HG03457 (cell line): ENCODE measurements around the gene CADPS.

Source experiments
- ATAC-seq: cut with Tn5 transposase; IDR thresholded peaks from one replicate; pipeline ENCODE4 v1.9.1; 2021; ENCODE audit warnings: moderate number of reproducible peaks; ENCODE audit not compliant: unreplicated experiment

CADPS gene

DNA sequence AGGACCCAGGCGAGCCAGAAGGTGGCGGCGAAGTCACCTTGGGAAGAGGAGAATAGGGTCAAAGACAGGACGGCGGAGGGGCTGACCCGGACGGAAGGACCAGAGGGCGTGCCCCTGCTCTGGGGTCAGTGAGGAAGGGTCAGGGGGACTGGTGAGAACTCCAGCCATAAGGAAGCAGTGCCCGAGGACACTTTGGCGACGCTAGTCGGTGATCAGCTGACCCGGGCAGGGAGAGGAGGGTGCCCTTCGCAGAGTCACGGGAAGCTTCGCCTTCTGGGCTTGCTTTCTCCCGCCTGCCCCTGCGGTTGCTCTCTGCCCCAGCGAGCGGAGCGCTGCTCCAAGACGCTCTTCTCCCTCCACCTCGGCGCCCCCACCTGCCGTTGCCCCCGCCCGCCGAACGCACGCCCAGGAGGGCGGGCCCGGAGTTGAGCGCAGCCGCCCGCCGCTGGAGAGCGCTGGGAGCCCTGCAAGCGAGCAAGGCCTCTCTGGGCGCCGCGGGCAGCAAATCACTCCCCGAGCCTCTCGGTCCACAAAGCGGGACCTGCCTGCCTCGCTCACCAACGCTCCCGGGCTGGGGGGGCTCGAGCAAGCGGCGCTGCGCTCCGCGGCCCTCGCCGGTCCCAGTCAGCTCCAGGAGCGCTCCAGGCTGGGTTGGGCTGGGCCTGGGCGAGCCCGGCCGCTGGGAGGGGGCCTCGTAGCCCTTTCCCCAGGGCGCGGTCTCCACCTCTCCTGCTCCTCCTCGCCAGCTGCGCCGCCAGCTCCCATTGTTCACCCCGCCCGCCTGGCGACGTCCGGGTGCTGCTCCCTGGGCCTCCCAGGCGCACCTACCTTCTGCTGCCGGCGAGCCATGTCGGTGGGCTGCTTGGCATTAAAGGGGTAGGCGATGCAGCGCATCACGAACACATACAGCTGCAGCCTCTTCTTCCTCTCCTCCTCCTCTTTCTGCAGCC is 1.2 kb downstream of the CADPS start:
- ATAC-seq = no peak

DNA sequence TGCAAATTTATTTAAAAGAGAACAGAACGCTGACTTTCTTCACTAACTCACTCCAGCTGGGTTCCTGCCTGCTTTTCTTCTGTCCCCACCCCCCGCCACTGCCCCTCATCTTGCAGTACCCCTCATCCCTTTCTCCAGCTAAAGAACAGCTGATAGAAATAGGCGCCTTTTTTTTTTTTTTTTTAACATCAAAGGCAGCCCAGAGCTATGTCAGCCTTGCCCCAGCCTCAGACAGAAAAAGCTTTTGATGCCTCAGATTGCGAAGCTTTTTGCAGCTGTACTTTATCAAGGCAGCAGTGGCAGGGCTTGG is 1.8 kb downstream of the CADPS start:
- no peak for ATAC-seq

DNA sequence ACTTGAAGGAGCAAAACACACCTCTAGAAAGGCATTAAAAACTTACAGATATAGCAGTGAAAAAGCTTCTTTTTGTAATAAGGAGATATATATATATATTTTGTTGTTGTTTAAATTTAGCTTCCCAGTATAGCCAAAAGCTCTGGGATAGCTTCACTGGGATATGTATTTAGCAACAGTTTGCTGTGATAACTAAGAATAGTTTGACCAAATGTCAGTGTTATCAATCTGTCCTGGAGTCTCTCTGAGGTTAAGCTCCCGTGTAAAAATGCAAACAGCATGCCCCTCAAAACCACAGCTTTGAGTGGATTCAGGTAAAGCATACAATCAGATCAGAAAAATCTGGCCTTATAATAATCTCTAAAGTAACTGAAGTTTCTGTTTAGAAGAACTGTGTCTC is 2.9 kb downstream of the CADPS start:
- no peak for ATAC-seq

DNA sequence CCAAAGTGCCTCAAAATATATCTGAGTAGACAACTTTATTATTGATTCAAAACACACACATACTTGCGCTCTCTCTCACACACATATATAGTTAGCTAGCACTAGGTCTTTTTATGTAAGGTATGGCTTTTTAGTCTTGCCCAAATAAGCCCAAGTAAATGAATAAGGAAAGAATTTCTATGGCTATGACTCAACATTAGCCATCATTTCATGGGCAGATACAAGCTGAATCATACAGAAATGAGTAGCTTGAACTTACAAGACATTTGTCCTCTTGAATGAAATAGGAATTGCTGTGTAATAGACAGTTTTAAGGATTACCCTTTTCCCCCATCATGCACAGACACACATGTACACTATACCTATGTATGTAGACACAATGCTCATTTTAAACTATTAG is 4.9 kb downstream of the CADPS start:
- ATAC-seq = no peak

DNA sequence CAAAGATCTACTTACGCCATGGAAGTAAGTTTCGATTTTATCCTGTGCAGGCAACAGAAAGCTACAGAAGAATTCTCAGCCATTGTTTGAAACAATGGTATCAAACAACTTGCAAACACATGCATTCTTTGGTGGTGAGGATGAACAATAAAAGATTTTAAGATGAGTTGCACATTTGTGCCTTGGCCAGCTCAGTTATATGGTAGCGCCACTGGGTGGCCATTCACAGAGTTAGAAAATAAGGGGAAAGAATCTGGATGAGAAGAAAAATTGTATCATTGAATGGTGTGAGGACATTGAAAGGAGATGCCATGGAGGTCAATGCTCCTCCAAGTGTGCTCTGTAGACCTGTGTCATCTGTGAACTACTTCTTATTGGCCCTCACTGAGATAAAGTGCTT is 11.6 kb downstream of the CADPS start:
- no peak for ATAC-seq

DNA sequence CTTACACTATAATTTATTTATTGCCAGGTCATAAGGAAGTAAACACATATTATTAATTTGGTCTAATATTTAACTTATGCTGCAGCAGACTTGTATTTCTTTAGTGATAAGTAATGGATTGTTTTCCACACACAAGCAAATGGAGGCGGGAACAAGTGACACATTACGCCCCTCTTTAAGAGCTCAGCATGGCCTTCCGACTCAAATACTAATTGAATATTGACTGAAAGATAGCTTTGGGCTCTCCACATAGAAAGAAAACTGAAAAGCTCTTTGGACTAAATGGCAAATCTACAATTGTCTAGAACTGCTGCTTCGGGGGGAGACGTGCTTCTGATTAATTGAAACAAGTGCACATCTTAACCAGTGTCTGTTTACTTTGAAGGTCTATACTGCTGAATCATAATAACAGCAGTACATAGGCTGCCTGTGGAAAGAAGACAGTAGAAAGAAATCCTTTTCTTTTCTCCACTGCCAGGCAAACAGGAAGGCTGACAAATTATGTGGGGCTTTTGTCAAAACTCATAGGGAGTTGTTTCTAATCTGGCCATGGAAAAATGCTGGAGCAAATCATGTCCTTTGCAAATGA is 15.9 kb downstream of the CADPS start:
- ATAC-seq = no peak

DNA sequence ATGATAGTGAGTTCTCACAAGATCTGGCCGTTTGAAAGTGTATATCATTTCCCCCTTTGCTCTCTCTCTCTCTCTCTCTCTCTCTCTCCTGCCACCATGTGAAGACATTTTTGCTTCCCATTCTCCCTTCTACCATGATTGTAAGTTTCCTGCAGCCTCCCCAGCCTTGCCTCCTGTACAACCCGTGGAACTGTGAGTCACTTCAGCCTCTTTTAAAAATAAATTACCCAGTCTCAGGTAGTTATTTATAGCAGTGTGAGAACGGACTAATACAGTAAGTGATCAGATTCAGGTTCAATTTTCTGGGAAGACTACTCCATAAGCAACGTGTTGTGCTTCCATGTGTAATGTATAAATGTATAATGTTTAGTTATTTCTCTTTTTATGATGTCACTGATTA is 29.2 kb downstream of the CADPS start:
- ATAC-seq = no peak

DNA sequence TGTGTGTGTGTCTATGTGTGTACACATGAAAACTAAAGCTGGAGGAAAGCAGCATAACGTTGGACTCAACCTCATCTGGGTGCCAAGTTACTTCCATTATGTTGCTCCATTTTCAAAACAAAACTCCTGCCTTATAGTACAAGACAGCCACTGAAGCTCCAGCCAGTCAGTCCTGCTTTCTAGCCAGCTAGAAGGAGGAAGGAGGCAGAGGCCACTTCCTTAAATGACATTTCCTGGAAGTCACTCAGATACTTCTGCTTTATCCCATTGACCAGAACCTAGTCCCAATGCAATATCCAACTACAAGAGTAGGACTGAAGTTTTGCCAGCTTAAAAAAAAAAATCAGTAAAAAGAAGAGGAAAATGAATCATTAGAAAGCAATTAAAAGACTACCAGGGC is 31.7 kb downstream of the CADPS start:
- ATAC-seq = no peak

DNA sequence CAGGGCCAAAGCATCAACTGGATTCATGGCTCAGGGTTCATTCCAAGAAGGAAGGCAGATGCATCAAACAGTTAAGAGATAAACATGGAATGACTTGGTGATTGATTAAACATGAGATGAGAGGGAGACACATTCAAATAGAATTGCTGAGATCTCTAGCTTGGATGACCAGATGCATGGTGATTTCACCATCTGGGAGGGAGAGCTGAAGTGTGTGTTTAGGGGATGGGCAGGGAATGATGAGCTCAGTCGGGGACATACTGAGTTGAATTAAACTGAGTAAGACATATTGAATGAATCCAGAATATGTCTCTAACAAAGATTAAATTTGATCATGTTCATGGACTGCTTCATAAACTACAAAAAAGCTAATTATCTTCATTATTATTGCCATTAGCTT is 35.5 kb downstream of the CADPS start:
- no peak for ATAC-seq

DNA sequence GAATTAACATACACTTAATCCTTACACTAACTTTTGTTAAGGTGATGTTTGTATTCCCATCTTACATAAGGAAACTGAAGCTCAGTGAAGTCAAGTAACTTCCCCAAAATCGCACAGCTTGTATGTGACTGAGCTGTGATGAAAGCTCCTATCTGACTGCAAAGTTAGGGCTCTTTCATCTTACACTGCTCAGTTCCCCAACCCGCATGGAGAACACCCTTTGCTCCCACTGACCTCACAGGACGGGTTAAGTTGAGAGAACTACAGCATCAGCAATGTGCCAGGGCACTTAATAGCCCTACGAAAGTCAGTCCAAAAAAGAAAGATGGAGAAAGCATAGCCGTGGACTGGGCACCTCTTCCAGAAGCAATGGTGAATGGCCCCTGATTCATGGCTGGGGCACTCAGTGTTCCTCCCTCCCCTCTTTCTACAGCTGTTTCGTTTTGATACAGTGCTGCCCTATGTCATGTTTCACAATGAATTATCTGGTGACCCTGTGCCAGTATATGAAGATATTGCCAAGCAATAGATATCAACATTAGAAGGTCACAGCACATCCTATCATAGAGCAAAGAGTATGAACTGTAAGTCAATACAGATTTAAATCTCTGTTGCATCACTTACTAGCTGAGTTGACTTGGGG is 38.0 kb downstream of the CADPS start:
- ATAC-seq = no peak

DNA sequence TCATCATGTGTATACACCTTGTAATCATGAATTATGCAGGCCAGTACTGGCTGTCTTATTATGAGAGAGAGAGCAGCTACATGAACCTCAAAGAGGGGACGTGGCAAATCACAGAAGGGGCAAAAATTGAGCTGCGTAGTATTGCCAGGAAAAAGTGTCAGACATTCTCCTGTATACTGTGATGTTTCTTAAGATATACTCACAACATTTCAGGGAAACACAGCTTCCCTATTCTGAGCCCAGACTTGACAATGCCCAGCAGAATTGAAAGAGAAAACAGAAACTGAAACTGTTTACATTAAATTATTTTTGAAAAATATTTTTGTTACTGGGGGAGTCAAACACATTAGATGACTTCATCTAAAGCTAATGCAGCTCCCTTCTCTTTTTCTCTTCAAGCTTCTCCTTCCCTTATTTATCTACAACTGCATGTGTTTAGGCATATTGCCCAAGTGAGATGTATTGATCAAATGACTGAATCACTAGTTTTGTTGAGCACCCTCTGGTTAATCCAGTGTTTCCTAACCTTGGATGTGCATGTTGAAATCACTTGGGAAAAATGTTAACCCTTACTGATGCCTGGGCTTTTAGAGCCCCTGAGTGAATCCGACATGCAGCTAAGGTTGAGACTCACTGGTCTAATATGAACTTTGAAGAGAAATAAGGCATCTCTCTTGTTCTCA is 39.5 kb downstream of the CADPS start:
- peak; percentile 62 for ATAC-seq

DNA sequence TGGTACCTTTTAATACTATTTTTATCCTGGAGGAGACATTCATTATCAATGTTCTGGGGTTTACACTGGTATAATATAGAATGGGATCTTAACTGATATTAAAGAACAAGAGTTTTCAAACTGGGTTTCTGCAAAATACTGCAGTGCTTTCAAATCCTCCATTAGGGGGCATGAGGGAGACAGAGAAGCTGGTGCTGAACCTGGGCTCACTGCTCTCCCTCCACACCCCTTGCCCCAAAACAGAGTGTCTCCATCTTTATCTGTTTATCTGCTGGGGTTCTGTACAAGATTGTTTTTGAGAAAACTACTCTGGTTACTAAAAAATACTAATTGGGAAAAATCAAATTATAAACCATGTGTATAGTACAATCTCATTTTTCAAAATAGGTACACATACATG is 41.7 kb downstream of the CADPS start:
- no peak for ATAC-seq

DNA sequence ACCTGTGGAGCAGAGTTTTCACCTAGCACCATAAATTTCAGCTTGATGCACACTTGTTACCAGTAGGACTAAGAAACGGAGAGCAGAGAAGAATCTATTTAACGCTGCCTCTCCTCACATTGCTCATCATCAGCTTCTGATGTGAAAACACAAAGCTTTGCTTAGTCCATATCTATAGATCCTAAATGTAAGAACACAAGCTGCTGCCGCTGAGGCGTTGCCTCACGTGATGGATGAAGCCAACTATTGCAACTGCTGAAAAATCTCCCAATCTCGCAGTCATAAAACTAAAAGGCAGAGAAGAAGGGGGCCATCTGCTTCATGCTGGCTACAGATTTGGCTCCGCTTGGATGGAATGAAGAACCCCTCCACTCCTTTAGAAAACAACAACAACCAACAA is 42.7 kb downstream of the CADPS start:
- no peak for ATAC-seq

DNA sequence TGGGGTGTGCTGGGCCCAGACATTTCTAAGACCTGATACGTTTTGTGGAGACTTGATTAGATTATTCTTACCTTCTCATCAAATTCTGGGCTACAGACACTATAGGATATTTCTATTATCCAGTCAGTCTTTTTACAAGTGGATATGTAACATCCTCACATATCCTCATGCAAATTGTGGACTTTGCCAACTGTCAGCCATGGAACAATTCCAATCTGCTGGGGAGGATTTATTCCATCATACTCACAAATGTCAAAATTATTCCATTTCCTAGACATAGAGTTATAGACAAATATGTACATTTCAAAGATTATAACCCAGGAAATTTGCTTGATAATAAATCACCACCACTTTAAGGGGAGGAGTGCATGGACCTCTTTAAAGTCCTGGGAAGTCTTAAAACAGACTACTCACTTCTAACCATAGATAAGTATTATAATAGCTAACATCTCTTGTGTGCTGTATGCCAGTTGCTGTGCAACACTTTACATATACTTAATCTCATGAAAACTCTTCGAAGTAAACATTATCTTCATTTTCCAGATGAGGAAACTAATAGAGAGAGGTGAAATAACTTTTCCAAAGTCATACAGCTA is 44.4 kb downstream of the CADPS start:
- ATAC-seq = no peak

DNA sequence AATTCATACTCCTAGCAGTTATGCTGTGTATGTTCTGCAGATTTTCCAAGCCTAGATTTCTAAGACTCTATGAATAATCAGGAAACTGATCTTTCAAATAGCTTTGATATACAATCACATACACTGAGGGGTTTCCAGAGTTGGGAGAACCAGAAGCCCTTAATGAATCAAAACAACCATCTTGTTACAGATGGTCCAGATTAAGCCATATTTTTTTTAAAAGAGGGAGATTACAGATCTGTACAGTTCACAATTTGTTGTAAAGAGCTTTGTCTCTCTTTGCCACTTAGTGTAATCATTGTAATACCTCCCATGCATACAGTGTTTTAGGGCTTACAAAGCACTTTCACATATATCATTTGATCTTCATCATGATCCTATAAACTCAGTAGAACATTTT is 47.7 kb downstream of the CADPS start:
- no peak for ATAC-seq

DNA sequence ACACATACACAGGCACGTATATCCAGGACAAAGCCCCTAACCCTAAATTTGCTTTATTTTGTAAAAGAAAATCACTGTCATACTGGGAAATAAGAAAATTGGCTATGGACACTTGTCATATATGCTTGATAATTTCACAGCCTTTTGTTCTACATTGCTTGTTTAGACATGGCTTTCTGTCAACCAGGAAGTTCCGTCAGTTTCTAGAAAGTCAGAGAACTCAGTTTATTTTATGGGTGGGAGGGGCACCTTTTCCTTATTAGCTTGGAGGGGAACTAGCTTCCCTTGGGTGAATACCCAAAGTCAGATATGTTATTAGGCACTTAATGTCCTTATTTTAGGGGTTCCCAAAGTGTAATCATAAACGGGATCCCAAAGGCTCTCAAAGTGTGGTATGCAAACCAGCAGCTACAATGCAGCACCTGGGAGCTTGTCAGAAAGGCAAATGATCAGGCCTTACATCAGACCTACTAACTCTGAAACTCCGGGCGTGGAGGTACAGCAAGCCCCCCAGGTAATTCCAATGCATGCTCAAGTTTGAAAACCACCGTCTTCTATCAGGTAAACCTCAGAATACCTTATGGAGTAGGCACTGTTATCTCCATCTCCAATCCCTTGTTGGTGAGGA is 50.1 kb downstream of the CADPS start:
- no peak for ATAC-seq

DNA sequence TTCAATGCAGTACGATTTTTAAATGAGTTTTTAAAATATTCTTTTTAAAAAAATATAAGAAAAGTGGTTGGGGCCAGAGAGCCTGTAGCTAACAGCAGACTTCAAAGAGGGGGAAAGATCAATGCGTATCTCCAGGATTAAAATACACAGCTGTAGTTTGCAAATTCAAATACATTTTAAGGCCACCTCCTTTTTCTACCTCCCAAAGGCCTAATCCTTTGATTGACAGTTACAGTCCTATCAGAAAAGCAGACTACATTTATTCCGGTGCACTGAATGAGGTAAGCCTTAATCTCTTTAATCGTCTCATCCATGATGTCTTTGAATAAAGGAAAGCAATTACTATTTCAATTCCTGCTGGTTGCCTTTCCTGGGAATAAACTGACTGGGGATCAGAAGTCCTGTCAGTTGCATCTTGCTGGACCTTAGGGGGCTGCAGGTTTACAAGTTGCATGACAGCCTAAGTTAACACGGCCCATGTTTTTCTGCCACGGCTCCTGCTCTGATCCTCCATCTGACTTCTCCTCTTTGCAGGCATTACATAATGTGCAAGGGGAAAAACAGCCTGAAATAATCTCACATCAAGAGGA is 51.7 kb downstream of the CADPS start:
- ATAC-seq = no peak

DNA sequence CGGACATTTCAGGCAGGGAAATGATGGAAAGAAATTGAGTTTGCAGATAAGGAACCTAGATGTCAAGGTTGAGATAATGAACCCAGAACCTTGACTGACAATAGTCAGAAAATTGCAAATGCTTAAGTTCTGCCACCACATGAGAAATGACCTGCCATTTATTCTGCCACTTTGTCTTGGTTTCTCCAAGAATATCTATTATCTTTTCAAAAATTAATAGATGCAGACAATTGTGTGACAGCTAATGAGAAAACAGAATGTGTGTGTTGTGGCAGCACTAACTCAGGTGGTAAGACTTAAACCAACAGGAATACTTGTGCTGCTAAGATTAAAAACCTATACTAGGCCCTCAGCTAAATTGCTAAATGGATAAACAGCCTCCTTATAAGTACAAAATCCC is 52.3 kb downstream of the CADPS start:
- no peak for ATAC-seq

DNA sequence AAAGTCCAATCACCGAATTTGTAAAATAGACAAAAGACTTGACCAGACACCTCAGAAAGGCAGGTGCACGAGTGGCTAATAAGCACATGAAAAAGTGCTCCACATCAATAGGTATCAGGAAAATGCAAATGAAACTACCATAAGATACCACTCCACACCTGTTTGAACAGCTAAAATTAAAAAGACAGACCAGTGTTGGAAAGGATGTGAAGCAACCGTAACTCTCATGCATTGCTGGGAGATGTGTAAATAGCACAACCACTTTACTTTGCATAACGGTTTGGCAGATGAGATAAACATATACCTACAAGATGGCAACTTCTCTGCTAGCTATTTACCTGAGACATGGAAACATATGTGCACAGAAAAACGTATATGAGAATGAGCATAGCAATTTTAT is 56.9 kb downstream of the CADPS start:
- ATAC-seq = peak; percentile 71

DNA sequence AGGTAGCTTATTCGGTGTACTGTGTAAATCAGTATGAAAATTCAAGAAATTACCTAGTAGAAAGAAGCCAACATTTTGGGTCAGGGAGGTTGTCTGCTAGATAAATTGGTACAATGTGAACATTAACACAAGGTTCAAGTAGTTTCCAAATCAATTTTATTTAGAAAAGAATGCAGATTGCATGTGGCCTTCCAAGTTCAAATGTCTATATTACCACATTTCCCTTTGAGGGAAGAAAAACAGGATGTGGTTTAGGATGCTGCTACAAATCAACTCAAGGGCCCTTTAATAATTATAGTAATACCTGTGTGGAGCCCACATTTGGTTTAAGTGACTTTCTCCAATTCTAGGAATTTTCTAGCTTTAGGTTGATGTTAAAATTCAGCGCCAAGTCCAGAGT is 57.5 kb downstream of the CADPS start:
- no peak for ATAC-seq

DNA sequence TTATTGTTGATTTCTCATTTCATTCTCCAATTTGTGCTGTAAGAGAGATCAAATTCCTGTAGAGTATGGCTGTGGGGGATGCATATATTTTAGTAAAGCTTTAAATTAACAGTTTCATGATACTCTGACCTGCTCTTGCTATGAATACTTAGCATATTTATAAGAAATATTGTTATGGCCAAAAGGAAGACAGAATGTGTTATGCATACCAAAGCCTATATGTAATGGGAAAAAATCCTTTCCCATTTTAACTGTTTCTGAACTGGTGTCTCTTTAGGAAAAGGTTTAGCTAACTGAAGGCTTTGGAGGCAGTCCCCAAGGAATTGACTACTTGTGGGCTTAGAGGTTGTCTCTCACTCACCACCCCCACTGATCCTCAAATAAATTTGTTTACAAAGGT is 59.2 kb downstream of the CADPS start:
- ATAC-seq = no peak
